ENCODE measurements around the gene ANKRD6. TPM values are rescaled to one million over a fixed set of nuclear protein-coding genes. Genes with fewer than 3 reads are reported as not detected.

Gene ANKRD6
- total RNA-seq, 1 experiment from 2014 or later = 5.6 TPM

DNA sequence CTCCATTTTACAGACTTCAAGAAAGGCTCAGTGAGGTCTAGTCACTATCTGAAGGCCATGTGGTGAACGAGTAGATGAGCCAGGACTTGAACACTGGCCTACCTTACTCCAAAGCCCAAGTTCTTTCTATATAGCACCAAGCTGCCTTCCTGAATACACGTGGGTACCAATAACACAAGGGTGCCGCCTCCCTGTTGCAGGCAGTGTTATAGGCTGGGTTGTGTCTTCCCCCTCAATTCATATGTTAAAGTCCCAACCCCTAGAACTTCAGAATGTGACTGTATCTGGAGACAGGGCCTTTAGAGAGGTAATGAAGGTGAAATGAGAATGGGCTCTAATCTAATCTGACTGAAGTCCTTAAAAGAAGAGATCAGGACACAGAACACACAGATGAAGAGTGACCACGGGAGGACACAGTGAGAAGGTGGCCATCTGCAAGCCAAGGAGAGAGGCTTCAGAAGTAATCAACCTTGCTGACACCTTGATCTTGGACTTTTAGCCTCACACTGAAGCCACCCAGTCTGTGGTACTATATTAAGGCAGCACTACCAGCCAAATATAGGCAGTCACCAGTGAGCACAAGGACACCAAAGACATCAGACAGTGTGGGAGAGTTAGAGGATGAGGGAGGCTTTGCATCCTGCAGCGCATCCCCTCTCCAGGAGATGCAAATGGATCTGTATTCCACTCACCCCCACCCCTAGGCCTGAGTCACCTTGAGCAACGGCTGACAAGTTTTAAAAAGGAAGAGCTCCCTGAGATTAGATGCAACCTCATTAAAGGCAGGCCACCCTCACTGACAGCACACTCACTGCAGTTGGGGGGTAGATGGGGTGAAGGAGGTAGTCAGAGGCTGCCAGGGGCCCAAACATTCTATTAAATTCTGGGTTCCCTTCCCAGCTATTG is 246.5 kb downstream of the ANKRD6 start:
- ATAC-seq (no peak), DNase-seq (no peak)
- peaks cover 26% of the 10 kb centered on the region; the same call in 1 of the 2 replicates for H3K36me3 ChIP-seq (ENCODE audit: low read depth, low read length)
- H3F3A ChIP-seq (ENCODE audit: low read length, unreplicated experiment) = no peaks in the 10 kb centered on the region
- no peaks in the 10 kb centered on the region for H3K4me1 ChIP-seq (ENCODE audit: insufficient read depth, low read length)
- H3K27me3 ChIP-seq (ENCODE audit: low read length) = no peaks in the 10 kb centered on the region
- no peak overlapping the region for H3K27ac ChIP-seq (ENCODE audit: low read length)
- no peak overlapping the region for H2AFZ ChIP-seq (ENCODE audit: low read length)
- BruUV-seq (replicated peaks) = no TSS peak
- no peaks in the 10 kb centered on the region for H3K9me2 ChIP-seq (replicated peaks; ENCODE audit: low read length)
- H4K20me1 ChIP-seq (ENCODE audit: low read length) = no peaks in the 10 kb centered on the region
- no peak overlapping the region for H3K9ac ChIP-seq (ENCODE audit: low read length)
- H3K9me3 ChIP-seq (ENCODE audit: low read length) = no peaks in the 10 kb centered on the region
- TF ChIP-seq EZH2phosphoT487 (IDR thresholded peaks at IDR 0.05; ENCODE audit: borderline replicate concordance, low read length) (no peak), EZH2 (IDR thresholded peaks at IDR 0.05; ENCODE audit: low read length, unreplicated experiment) (no peak)
- ChIA-PET POLR2A (ENCODE audit: unreplicated experiment) (no interaction called here), CTCF (no interaction called here)
- H3K79me2 ChIP-seq (ENCODE audit: low read length) = no peaks in the 10 kb centered on the region
- H3K4me3 ChIP-seq (ENCODE audit: low read length) = no peak overlapping the region
- intact Hi-C loops (cut with micrococcal nuclease) = no loop called here
- no peak overlapping the region for H3K4me2 ChIP-seq (ENCODE audit: low read length)

DNA sequence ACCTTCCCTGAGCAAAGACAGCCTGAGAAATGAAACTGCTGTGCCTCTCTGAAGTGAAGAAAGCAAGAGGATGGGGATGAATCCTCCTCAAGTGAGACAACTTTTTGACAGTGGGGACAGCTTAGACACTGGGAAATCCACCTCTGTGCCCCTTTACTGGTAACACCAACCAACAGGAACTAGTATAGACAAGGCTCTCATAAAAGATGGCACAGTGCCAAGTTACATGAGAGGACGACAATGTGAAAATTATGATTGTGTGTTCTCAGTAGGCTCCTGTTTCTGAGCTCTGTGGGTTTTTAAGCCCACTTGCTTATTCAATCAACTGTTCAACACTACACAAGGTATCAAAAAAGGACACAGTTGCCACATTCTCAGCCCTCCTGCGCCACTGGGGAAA is 247.2 kb downstream of the ANKRD6 start:
- Histone ChIP-seq H3K4me3 (ENCODE audit: low read length) (no peak overlapping the region), H3K9me3 (ENCODE audit: low read length) (no peaks in the 10 kb centered on the region), H3K9ac (ENCODE audit: low read length) (no peak overlapping the region), H3K27me3 (ENCODE audit: low read length) (no peaks in the 10 kb centered on the region), H3K9me2 (replicated peaks; ENCODE audit: low read length) (no peaks in the 10 kb centered on the region), H3K4me2 (ENCODE audit: low read length) (no peak overlapping the region), H3K27ac (ENCODE audit: low read length) (no peak overlapping the region), H2AFZ (ENCODE audit: low read length) (no peak overlapping the region), H3F3A (ENCODE audit: low read length, unreplicated experiment) (no peaks in the 10 kb centered on the region), H4K20me1 (ENCODE audit: low read length) (no peaks in the 10 kb centered on the region), H3K36me3 (ENCODE audit: low read depth, low read length) (peaks cover 28% of the 10 kb centered on the region; the same call in 1 of the 2 replicates), H3K79me2 (ENCODE audit: low read length) (no peaks in the 10 kb centered on the region), H3K4me1 (ENCODE audit: insufficient read depth, low read length) (no peaks in the 10 kb centered on the region)
- no TSS peak for BruUV-seq (replicated peaks)
- intact Hi-C loops (cut with micrococcal nuclease) = no loop called here
- no peak for TF ChIP-seq CTCF (conservative IDR thresholded peaks at IDR 0.05; ENCODE audit: low read depth, low read length)
- TF ChIP-seq EZH2phosphoT487 (IDR thresholded peaks at IDR 0.05; ENCODE audit: borderline replicate concordance, low read length) = no peak
- no peak for TF ChIP-seq EZH2 (IDR thresholded peaks at IDR 0.05; ENCODE audit: low read length, unreplicated experiment)
- no peak for DNase-seq
- ChIA-PET POLR2A (ENCODE audit: unreplicated experiment) (no interaction called here), CTCF (no interaction called here)
- no peak for ATAC-seq

DNA sequence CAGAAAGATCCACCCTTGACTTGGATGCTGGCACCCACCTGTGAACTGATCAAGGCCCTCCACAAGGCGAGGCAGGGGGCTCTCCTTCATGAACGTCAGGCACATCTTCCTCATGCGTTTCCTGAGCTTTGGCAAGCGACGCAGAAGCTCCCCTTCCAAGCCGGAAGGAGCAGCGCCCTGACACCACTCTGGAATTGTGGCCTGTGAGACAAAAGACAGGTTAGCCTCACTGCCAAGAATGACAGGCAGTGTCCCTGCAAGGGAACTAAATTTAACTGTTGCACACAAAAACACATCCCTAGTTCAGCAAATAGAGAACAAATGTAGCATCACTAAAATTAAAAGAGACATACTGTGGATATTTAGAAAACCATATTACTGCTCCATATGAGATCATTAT is 247.6 kb downstream of the ANKRD6 start:
- no peak overlapping the region for H3K4me2 ChIP-seq (ENCODE audit: low read length)
- H3K9me3 ChIP-seq (ENCODE audit: low read length) = no peaks in the 10 kb centered on the region
- no peak for TF ChIP-seq CTCF (conservative IDR thresholded peaks at IDR 0.05; ENCODE audit: low read depth, low read length)
- no peak for TF ChIP-seq EZH2phosphoT487 (IDR thresholded peaks at IDR 0.05; ENCODE audit: borderline replicate concordance, low read length)
- no peak for TF ChIP-seq EZH2 (IDR thresholded peaks at IDR 0.05; ENCODE audit: low read length, unreplicated experiment)
- POLR2A ChIA-PET (ENCODE audit: unreplicated experiment) = no interaction called here
- H2AFZ ChIP-seq (ENCODE audit: low read length) = no peak overlapping the region
- H3K79me2 ChIP-seq (ENCODE audit: low read length) = no peaks in the 10 kb centered on the region
- no peaks in the 10 kb centered on the region for H3K4me1 ChIP-seq (ENCODE audit: insufficient read depth, low read length)
- no peaks in the 10 kb centered on the region for H4K20me1 ChIP-seq (ENCODE audit: low read length)
- no peaks in the 10 kb centered on the region for H3K9me2 ChIP-seq (replicated peaks; ENCODE audit: low read length)
- H3K36me3 ChIP-seq (ENCODE audit: low read depth, low read length) = peaks cover 27% of the 10 kb centered on the region; the same call in 1 of the 2 replicates
- no peak for DNase-seq
- intact Hi-C loops (cut with micrococcal nuclease) = no loop called here
- H3K9ac ChIP-seq (ENCODE audit: low read length) = no peak overlapping the region
- no peak overlapping the region for H3K27ac ChIP-seq (ENCODE audit: low read length)
- ATAC-seq = no peak
- H3F3A ChIP-seq (ENCODE audit: low read length, unreplicated experiment) = no peaks in the 10 kb centered on the region
- no peaks in the 10 kb centered on the region for H3K27me3 ChIP-seq (ENCODE audit: low read length)
- H3K4me3 ChIP-seq (ENCODE audit: low read length) = no peak overlapping the region
- no TSS peak for BruUV-seq (replicated peaks)
- CTCF ChIA-PET = no interaction called here

Data from PC-3 (cell line).